ENCODE measurements around the gene SNHG17. TPM values are rescaled to one million over a fixed set of nuclear protein-coding genes. Genes with fewer than 3 reads are reported as not detected.
"Not testable (repeated sequence)": the region's sequence is repeated elsewhere in the genome, so short reads cannot be mapped to it uniquely, and the experiment has no call there.

The SNHG17 gene
- 94.8 TPM for polyA plus RNA-seq (2012; ENCODE audit: insufficient read depth, insufficient read length)

- DNase-seq (ENCODE audit: low read depth, low spot score) = peak; percentile 94
- peak within 1 kb of the TSS; percentile 80 for H3K4me3 ChIP-seq (ENCODE audit: low read length)
These were observed at the start of gene SNHG17 for GRCh38 chr20:38434770-38435554. Gene SNHG17 (minus strand): TSS chr20:38435328.

- no peak overlapping the region for H3K4me3 ChIP-seq (ENCODE audit: low read length)
- DNase-seq (ENCODE audit: low read depth, low spot score) = no peak
These were observed 44.5 kb upstream of the SNHG17 start for GRCh38 chr20:38479596-38479995.

GRCh38 chr20:38477747-38478146 lies 42.6 kb upstream of the SNHG17 start:
- DNase-seq (ENCODE audit: low read depth, low spot score) = no peak
- H3K4me3 ChIP-seq (ENCODE audit: low read length) = no peak overlapping the region

GRCh38 chr20:38473367-38473795 lies 38.3 kb upstream of the SNHG17 start:
- DNase-seq (ENCODE audit: low read depth, low spot score) = no peak
- H3K4me3 ChIP-seq (ENCODE audit: low read length) = peak overlapping the region; percentile 69

GRCh38 chr20:38472513-38473366 lies 37.6 kb upstream of the SNHG17 start, which contains the start of gene RALGAPB:
Gene RALGAPB (plus strand): TSS chr20:38472843. CDS start chr20:38488433, 15,590 bp downstream.
- peak within 1 kb of the TSS; percentile 69 for H3K4me3 ChIP-seq (ENCODE audit: low read length)
- peak; percentile 98 for DNase-seq (ENCODE audit: low read depth, low spot score)

- peak overlapping the region; percentile 69 for H3K4me3 ChIP-seq (ENCODE audit: low read length)
- no peak for DNase-seq (ENCODE audit: low read depth, low spot score)
These were observed 36.9 kb upstream of the SNHG17 start for GRCh38 chr20:38471987-38472512.

GRCh38 chr20:38471245-38471644 lies 36.1 kb upstream of the SNHG17 start:
- no peak overlapping the region for H3K4me3 ChIP-seq (ENCODE audit: low read length)
- DNase-seq (ENCODE audit: low read depth, low spot score) = no peak

GRCh38 chr20:38466983-38467382 lies 31.9 kb upstream of the SNHG17 start:
- no peak for DNase-seq (ENCODE audit: low read depth, low spot score)
- H3K4me3 ChIP-seq (ENCODE audit: low read length) = no peak overlapping the region

GRCh38 chr20:38466171-38466570 lies 31.0 kb upstream of the SNHG17 start:
- DNase-seq (ENCODE audit: low read depth, low spot score) = no peak
- H3K4me3 ChIP-seq (ENCODE audit: low read length) = no peak overlapping the region

GRCh38 chr20:38461569-38461968 lies 26.4 kb upstream of the SNHG17 start:
- not testable (repeated sequence) for DNase-seq (ENCODE audit: low read depth, low spot score); H3K4me3 ChIP-seq (ENCODE audit: low read length)

GRCh38 chr20:38461167-38461566 lies 26.0 kb upstream of the SNHG17 start:
- not testable (repeated sequence) for H3K4me3 ChIP-seq (ENCODE audit: low read length); DNase-seq (ENCODE audit: low read depth, low spot score)

GRCh38 chr20:38460631-38461030 lies 25.5 kb upstream of the SNHG17 start:
- H3K4me3 ChIP-seq (ENCODE audit: low read length); DNase-seq (ENCODE audit: low read depth, low spot score): not testable (repeated sequence)

GRCh38 chr20:38460040-38460623 lies 25.0 kb upstream of the SNHG17 start:
- DNase-seq (ENCODE audit: low read depth, low spot score) = no peak
- H3K4me3 ChIP-seq (ENCODE audit: low read length) = no peak overlapping the region

GRCh38 chr20:38458314-38458713 lies 23.2 kb upstream of the SNHG17 start:
- no peak overlapping the region for H3K4me3 ChIP-seq (ENCODE audit: low read length)
- DNase-seq (ENCODE audit: low read depth, low spot score) = no peak

GRCh38 chr20:38454556-38455473 lies 19.7 kb upstream of the SNHG17 start:
- no peak for DNase-seq (ENCODE audit: low read depth, low spot score)
- no peak overlapping the region for H3K4me3 ChIP-seq (ENCODE audit: low read length)

GRCh38 chr20:38453941-38454340 lies 18.8 kb upstream of the SNHG17 start:
- no peak for DNase-seq (ENCODE audit: low read depth, low spot score)
- no peak overlapping the region for H3K4me3 ChIP-seq (ENCODE audit: low read length)

GRCh38 chr20:38452880-38453624 lies 17.9 kb upstream of the SNHG17 start:
- H3K4me3 ChIP-seq (ENCODE audit: low read length) = no peak overlapping the region
- DNase-seq (ENCODE audit: low read depth, low spot score) = no peak

All from Jurkat, Clone E6-1 (cell line).